A549 treated with AZD9567 at 1 μM for 4 hours (cell line): ENCODE data around the gene CEP350. TPM values are rescaled to one million over a fixed set of nuclear protein-coding genes. Genes with fewer than 3 reads are reported as not detected.

Experiments
- total RNA-seq: library from RNA; stranded (reverse); fragments of 200-300 nt; extraction: Qiagen RNA extraction; gene quantifications from 5 replicates; pipeline ENCODE4 v1.2.3, GENCODE V29; 2022; ENCODE audit not compliant: insufficient read depth

The CEP350 gene, protein sequence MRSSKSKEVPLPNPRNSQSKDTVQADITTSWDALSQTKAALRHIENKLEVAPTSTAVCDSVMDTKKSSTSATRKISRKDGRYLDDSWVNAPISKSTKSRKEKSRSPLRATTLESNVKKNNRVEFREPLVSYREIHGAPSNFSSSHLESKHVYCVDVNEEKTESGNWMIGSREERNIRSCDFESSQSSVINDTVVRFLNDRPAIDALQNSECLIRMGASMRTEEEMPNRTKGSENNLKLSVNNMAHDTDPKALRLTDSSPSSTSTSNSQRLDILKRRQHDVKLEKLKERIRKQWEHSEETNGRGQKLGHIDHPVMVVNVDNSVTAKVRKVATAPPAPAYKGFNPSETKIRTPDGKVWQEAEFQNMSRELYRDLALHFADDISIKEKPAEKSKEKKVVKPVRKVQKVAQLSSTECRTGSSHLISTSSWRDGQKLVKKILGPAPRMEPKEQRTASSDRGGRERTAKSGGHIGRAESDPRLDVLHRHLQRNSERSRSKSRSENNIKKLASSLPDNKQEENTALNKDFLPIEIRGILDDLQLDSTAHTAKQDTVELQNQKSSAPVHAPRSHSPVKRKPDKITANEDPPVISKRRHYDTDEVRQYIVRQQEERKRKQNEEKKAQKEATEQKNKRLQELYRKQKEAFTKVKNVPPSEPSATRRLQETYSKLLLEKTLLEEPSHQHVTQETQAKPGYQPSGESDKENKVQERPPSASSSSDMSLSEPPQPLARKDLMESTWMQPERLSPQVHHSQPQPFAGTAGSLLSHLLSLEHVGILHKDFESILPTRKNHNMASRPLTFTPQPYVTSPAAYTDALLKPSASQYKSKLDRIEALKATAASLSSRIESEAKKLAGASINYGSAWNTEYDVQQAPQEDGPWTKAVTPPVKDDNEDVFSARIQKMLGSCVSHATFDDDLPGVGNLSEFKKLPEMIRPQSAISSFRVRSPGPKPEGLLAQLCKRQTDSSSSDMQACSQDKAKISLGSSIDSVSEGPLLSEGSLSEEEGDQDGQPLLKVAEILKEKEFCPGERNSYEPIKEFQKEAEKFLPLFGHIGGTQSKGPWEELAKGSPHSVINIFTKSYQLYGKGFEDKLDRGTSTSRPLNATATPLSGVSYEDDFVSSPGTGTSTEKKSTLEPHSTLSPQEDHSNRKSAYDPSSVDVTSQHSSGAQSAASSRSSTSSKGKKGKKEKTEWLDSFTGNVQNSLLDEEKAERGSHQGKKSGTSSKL (N-terminal part only)
- 9.3 to 13.6 TPM (median 11.5 TPM) in 5 replicates for total RNA-seq

DNA sequence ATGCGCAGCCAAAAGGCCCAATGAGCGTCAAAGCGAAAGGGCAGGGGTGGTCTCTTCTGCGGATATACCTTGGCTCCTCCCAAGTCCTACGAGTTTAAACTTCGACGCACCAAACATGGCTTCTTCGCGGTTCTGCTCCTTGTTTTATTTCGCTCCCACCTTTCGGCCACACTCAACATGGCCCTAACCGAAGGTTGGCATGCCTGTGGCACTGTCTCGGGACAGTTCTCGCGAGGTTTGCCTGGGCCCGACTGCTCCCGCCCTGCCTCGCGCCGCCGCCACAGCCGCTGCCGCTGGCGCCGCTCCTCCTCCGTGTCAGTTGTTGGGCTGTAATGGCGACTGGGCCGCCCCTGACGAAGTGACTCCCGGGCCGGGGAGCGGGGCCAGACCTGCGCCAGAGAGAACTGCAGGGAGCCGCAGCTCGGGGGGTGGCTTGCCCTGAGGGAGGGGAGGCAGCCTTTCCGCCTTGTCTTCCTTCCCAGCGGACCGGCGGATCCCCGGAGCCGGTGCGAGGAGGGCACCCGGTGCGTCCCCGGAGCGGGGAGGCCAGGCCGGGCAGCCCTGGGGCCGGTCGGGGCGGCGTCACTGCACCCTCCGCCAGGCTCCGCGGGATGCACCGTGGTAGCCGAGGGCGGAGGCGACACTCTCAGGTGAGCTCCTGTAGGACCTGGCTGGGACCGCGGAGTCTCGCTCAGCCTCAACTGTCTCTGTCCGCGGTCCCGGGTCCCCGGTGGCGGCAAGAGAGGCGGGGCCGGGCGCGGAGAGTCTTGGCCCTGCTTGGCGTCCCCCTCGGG is at the start of gene CEP350:
CEP350 (plus strand) TSS at position 318 of the 794 bp plus-strand sequence. CDS start 31,372 bp downstream, outside the sequence.

DNA sequence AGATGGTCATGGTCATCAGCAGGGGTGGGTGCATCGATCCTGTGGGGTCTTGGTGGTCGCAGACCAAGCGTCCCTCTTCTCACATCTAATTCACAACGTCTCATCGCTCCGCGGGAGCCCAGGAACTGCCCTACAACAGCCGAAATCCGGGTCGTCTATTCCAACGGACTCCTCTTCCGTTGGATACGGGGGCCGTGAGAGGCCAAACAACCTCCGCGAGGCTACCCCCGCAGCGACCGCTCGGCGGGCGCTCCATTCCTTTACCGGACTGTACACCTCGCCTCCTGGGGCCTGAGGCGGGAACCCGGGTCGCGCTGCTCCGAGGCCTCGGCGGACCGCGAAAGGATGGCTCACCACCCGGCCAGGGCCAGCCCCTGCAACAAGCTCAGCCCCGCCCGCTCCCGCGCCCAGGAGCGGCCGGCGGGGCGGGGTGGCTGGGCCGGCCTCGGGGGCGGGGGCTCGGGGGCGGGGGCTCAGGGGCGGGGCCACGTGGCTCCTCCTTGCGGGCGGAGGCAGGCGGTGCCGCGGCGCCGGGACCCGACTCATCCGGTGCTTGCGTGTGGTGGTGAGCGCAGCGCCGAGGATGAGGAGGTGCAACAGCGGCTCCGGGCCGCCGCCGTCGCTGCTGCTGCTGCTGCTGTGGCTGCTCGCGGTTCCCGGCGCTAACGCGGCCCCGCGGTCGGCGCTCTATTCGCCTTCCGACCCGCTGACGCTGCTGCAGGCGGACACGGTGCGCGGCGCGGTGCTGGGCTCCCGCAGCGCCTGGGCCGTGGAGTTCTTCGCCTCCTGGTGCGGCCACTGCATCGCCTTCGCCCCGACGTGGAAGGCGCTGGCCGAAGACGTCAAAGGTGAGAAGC is 199.9 kb downstream of the CEP350 start, which contains the start of gene QSOX1:
QSOX1 (plus strand) TSS at position 545 of the 857 bp plus-strand sequence; CDS start at position 584, 39 bp downstream.

Other genes starting within 250 kb of the CEP350 start
- not detected in 5 replicates for gene FAM163A, start 211.5 kb upstream of the CEP350 start, total RNA-seq
- gene TOR1AIP2, start 77.0 kb upstream of the CEP350 start, total RNA-seq, result 17.3 to 29.5 TPM (median 18.0 TPM) in 5 replicates
- 28.1 to 36.9 TPM (median 32.1 TPM) in 5 replicates for gene TOR1AIP1, start 72.5 kb upstream of the CEP350 start, total RNA-seq
- gene QSOX1, start 200.1 kb downstream of the CEP350 start, total RNA-seq, result 49.6 to 83.4 TPM (median 80.4 TPM) in 5 replicates